DOHH2 (cell line): ENCODE measurements around the gene KRTAP1-3.
"Not testable (repeated sequence)": the region's sequence is repeated elsewhere in the genome, so short reads cannot be mapped to it uniquely, and the experiment has no call there.

ENCODE experiments used
- H3F3A ChIP-seq: fragments of 200-600 bp; sonication (generic), shearing (Covaris generic); 2 replicates; pipeline ENCODE4 v1.6.0; 2016; ENCODE audit warnings: antibody characterized with exemption, mild to moderate bottlenecking; ENCODE audit not compliant: control insufficient read depth, insufficient read depth
- H3K27ac ChIP-seq: fragments of 200-600 bp; sonication (generic); 2 replicates; pipeline ENCODE4 v1.5.1; 2014; ENCODE audit warnings: low read depth, mild to moderate bottlenecking, low read length, moderate library complexity
- H3K27me3 ChIP-seq: fragments of 200-600 bp; sonication (generic); 2 replicates; pipeline ENCODE4 v1.6.1; 2014; ENCODE audit warnings: mild to moderate bottlenecking, low read length, mixed read lengths; ENCODE audit not compliant: control insufficient read depth
- H3K36me3 ChIP-seq: fragments of 200-600 bp; sonication (generic); 2 replicates; pipeline ENCODE4 v1.6.1; 2014; ENCODE audit warnings: mild to moderate bottlenecking, low read length, moderate library complexity, mixed read lengths; ENCODE audit not compliant: control insufficient read depth
- H3K4me1 ChIP-seq: fragments of 200-600 bp; sonication (generic); 2 replicates; pipeline ENCODE4 v1.6.1; 2014; ENCODE audit warnings: mild to moderate bottlenecking, low read length, mixed read lengths; ENCODE audit not compliant: control insufficient read depth
- H3K4me2 ChIP-seq: fragments of 200-600 bp; sonication (generic); 2 replicates; pipeline ENCODE4 v1.6.0; 2014; ENCODE audit warnings: mild to moderate bottlenecking, low read length, moderate library complexity
- H3K4me3 ChIP-seq: fragments of 200-600 bp; sonication (generic); 2 replicates; pipeline ENCODE4 v1.5.1; 2014; ENCODE audit warnings: mild to moderate bottlenecking, low read length, mixed read lengths
- H3K79me2 ChIP-seq: fragments of 200-600 bp; sonication (generic); 2 replicates; pipeline ENCODE4 v1.6.1; 2014; ENCODE audit warnings: mild to moderate bottlenecking, low read length, mixed read lengths; ENCODE audit not compliant: control insufficient read depth
- H3K9me2 ChIP-seq: fragments of 200-600 bp; sonication (generic); replicated peaks from 2 replicates; pipeline ENCODE4 v1.6.1; 2014; ENCODE audit warnings: mild to moderate bottlenecking, low read length, mixed read lengths; ENCODE audit not compliant: control insufficient read depth
- H3K9me3 ChIP-seq: fragments of 200-600 bp; sonication (generic); 2 replicates; pipeline ENCODE4 v1.6.1; 2014; ENCODE audit warnings: antibody characterized with exemption, low read length, mixed read lengths; ENCODE audit not compliant: control insufficient read depth, insufficient read depth
- H4K20me1 ChIP-seq: fragments of 200-600 bp; sonication (generic); 2 replicates; pipeline ENCODE4 v1.6.0; 2014; ENCODE audit warnings: low read depth, mild to moderate bottlenecking, antibody characterized with exemption, low read length, moderate library complexity; ENCODE audit not compliant: control insufficient read depth, insufficient read depth
- EZH2phosphoT487 ChIP-seq: fragments of 200-600 bp; sonication (generic); IDR thresholded peaks from 2 replicates; pipeline ENCODE4 v1.6.1; 2017; ENCODE audit warnings: borderline replicate concordance, mild to moderate bottlenecking, antibody characterized with exemption, low read length, moderate library complexity, mixed read lengths
- TF ChIP-seq, protein P1 (sequence below): fragments of 200-600 bp; sonication (generic); IDR thresholded peaks from one replicate; pipeline ENCODE4 v1.5.1; 2014; ENCODE audit warnings: antibody characterized with exemption, mild to moderate bottlenecking, low read depth, low read length; ENCODE audit not compliant: poor library complexity, severe bottlenecking

KRTAP1-3 gene

DNA sequence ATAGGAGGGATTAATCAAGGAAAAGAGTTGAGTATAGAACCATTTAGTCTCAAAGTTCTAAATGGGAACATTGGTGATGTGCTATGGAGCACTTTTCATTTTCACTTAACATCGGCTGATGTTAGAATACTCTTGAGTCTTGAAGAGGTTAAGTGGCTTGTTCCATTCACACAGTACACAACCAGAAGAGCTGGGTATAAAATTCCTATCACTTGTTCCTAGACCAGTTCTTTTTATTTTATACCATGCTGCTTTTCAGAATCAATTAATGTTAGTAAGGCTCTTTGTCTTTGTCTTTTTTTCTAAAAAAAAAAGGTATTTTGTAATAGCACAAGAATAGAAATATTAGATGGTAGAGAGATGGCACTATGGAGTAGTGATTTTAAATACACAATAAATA is 8.3 kb upstream of the KRTAP1-3 start:
- H3K27ac ChIP-seq = no peak overlapping the region
- H3K79me2 ChIP-seq = no peaks in the 10 kb centered on the region
- H3K4me3 ChIP-seq = no peak overlapping the region
- no peaks in the 10 kb centered on the region for H3K36me3 ChIP-seq
- H4K20me1 ChIP-seq = no peaks in the 10 kb centered on the region
- peaks cover 8% of the 10 kb centered on the region for H3K4me1 ChIP-seq
- H3K9me3 ChIP-seq = no peaks in the 10 kb centered on the region
- no peak overlapping the region for H3K4me2 ChIP-seq
- no peaks in the 10 kb centered on the region for H3F3A ChIP-seq
- H3K27me3 ChIP-seq = no peaks in the 10 kb centered on the region; the same call in 1 of the 2 replicates
- TF ChIP-seq, protein P1, sequence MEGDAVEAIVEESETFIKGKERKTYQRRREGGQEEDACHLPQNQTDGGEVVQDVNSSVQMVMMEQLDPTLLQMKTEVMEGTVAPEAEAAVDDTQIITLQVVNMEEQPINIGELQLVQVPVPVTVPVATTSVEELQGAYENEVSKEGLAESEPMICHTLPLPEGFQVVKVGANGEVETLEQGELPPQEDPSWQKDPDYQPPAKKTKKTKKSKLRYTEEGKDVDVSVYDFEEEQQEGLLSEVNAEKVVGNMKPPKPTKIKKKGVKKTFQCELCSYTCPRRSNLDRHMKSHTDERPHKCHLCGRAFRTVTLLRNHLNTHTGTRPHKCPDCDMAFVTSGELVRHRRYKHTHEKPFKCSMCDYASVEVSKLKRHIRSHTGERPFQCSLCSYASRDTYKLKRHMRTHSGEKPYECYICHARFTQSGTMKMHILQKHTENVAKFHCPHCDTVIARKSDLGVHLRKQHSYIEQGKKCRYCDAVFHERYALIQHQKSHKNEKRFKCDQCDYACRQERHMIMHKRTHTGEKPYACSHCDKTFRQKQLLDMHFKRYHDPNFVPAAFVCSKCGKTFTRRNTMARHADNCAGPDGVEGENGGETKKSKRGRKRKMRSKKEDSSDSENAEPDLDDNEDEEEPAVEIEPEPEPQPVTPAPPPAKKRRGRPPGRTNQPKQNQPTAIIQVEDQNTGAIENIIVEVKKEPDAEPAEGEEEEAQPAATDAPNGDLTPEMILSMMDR = no peak
- no peak for TF ChIP-seq EZH2phosphoT487
- H3K9me2 ChIP-seq = no peaks in the 10 kb centered on the region

DNA sequence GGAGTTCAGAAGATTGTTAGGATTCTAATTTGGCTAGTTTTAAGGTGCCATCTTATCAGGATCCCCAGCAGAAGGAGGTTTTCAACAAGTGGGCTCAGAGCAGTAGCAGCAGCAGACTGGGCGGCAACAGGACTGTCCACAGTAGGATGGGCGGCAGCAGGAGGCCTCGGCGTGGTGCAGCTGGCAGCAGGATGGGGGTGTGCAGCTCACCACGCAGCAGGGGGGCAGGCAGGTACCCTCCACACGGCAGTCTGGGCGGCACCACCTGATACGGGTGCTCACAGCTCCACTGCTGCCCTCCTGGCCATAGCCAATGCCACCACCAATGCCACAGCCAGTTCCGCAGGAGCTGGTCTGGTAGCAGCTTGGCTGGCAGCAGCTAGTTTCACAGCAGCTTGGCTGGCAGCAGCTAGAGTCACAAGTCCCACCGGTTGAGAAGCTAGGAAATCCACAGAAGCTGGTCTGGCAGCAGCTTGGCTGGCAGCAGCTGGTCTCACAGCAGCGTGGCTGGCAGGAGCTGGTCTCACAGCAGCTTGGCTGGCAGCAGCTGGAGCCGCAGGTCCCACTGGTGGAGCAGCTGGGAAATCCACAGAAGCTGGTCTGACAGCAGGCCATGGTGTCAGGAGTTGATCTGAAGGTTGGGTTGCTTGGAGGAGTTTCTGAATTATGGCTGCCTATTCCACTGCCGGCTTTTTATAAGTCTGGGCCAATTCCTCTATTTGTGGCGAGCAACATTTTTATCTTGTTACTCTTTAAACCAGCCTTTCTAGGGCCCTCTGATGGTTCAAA is 6.3 kb upstream of the KRTAP1-3 start, which contains the start of gene KRTAP1-1:
Gene KRTAP1-1 (minus strand): TSS at position 668 of the 789 bp plus-strand sequence. CDS start 53 bp downstream, at position 615.
- H3K9me3 ChIP-seq, H3K79me2 ChIP-seq, H3K27me3 ChIP-seq, H3K36me3 ChIP-seq, H3F3A ChIP-seq, H3K9me2 ChIP-seq, H3K4me3 ChIP-seq, H3K27ac ChIP-seq, H3K4me2 ChIP-seq, H3K4me1 ChIP-seq, H4K20me1 ChIP-seq: not testable (repeated sequence)

- Histone ChIP-seq H3K9me2 (no peaks in the 10 kb centered on the region), H3K4me3 (no peak overlapping the region), H3F3A (no peaks in the 10 kb centered on the region), H4K20me1 (no peaks in the 10 kb centered on the region), H3K27ac (no peak overlapping the region), H3K27me3 (peaks cover 7% of the 10 kb centered on the region), H3K9me3 (no peaks in the 10 kb centered on the region), H3K4me2 (no peak overlapping the region), H3K79me2 (no peaks in the 10 kb centered on the region), H3K4me1 (no peaks in the 10 kb centered on the region), H3K36me3 (no peaks in the 10 kb centered on the region)
- TF ChIP-seq, protein P1 = no peak
- no peak for TF ChIP-seq EZH2phosphoT487
These were observed 3.2 kb upstream of the KRTAP1-3 start for GRCh38 chr17:41037853-41038350.

- Histone ChIP-seq H4K20me1 (no peaks in the 10 kb centered on the region), H3K36me3 (no peaks in the 10 kb centered on the region), H3K4me3 (no peak within 1 kb of the TSS), H3K27me3 (no peaks in the 10 kb centered on the region), H3K4me2 (no peak within 1 kb of the TSS), H3K9me2 (no peaks in the 10 kb centered on the region), H3K27ac (no peak within 1 kb of the TSS), H3F3A (no peaks in the 10 kb centered on the region), H3K4me1 (no peaks in the 10 kb centered on the region), H3K79me2 (no peaks in the 10 kb centered on the region), H3K9me3 (no peaks in the 10 kb centered on the region)
- TF ChIP-seq EZH2phosphoT487 = no peak
- TF ChIP-seq, protein P1 = no peak
These were observed 4.9 kb downstream of the KRTAP1-3 start, which contains the start of gene KRTAP1-4 for GRCh38 chr17:41029633-41030245. KRTAP1-4 (minus strand) TSS chr17:41030195; CDS start chr17:41030078, 117 bp downstream.
